HepG2 (cell line): ENCODE results near the gene CCDC50.

ENCODE experiments used
- HNRNPL ChIP-seq: fragments of 200-400 bp; formaldehyde crosslinking; IDR thresholded peaks from 2 replicates; pipeline ENCODE4 v1.6.1; 2017; ENCODE audit warnings: mild to moderate bottlenecking, low read depth, low read length
- POLR2A ChIP-seq, 2 experiments: IDR thresholded peaks; 2 replicates each; pipeline ENCODE4 v1.6.1; 2011; ENCODE audit warnings: low read depth in 2 of 2, low read length in 2 of 2, mild to moderate bottlenecking in 1 of 2, moderate library complexity in 1 of 2; ENCODE audit not compliant: insufficient read depth in 1 of 2
- PRPF4 ChIP-seq: fragments of 200-400 bp; formaldehyde crosslinking; IDR thresholded peaks from 2 replicates; pipeline ENCODE4 v1.6.1; 2016; ENCODE audit warnings: low read length, low read depth; ENCODE audit not compliant: poor library complexity, severe bottlenecking
- RAD21 ChIP-seq: fragments of 450-650 bp; formaldehyde crosslinking; IDR thresholded peaks from 2 replicates; pipeline ENCODE4 v1.5.0; 2020; ENCODE audit warnings: mild to moderate bottlenecking
- RXRA ChIP-seq: sonication (generic); formaldehyde crosslinking; IDR thresholded peaks from 2 replicates; pipeline ENCODE4 v1.5.1; 2020; ENCODE audit warnings: missing genetic modification reagents
- STAG1 ChIP-seq: sonication (generic); formaldehyde crosslinking; IDR thresholded peaks from 2 replicates; pipeline ENCODE4 v1.4.0; 2020; ENCODE audit warnings: missing genetic modification reagents
- TF ChIP-seq, protein P1 (sequence below): sonication (generic); formaldehyde crosslinking; IDR thresholded peaks from 2 replicates; pipeline ENCODE4 v1.5.0; 2020; ENCODE audit warnings: mild to moderate bottlenecking, missing genetic modification reagents, moderate library complexity
- TF ChIP-seq, protein P2 (sequence below): sonication (generic); formaldehyde crosslinking; IDR thresholded peaks from 2 replicates; pipeline ENCODE4 v1.8.0; 2022; ENCODE audit warnings: mild to moderate bottlenecking, missing genetic modification reagents, borderline replicate concordance
- TF ChIP-seq, protein P3 (sequence below): sonication (generic); formaldehyde crosslinking; IDR thresholded peaks from 2 replicates; pipeline ENCODE4 v1.5.0; 2020; ENCODE audit warnings: missing genetic modification reagents

DNA sequence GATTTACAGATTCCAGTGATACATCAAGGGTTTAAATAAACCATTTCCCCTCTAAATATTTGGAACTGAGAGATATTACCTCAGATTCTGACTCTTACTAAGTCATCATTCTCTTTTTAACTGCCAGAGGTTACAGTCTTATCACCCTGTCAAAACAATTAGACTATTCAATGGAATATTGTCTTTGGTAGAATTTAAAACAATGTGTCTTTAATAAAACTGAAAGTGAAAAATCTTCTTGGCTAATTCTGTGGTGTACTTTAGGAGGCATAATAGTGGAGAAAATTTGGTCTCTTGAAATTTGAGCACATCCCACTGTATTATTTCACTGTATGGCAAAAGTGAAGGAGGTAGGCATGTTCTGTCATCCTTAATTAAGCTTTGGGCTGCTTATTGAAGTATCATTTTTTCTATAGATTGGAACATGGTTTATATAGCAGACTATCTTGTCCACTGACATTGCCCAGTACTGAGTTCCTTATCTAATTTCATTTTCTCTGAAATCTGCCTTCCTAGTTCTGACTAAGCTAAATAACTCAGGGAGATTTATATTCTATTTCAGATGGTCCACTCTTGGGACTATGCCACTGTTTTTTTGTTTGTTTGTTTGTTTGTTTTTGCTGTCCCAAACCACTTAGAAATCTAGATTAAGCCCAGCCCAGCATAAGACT is 49.1 kb downstream of the CCDC50 start:
- TF ChIP-seq RAD21 (CRISPR knock-in tag) (no peak), STAG1 (CRISPR knock-in tag) (no peak), POLR2A (IDR thresholded peaks at IDR 0.05; ENCODE audit: insufficient read depth in 1 of 2, low read depth in 2 of 2, low read length in 2 of 2) (no peak), PRPF4 (no peak), HNRNPL (no peak), RXRA (CRISPR knock-in tag) (no peak)
- TF ChIP-seq, protein P1, sequence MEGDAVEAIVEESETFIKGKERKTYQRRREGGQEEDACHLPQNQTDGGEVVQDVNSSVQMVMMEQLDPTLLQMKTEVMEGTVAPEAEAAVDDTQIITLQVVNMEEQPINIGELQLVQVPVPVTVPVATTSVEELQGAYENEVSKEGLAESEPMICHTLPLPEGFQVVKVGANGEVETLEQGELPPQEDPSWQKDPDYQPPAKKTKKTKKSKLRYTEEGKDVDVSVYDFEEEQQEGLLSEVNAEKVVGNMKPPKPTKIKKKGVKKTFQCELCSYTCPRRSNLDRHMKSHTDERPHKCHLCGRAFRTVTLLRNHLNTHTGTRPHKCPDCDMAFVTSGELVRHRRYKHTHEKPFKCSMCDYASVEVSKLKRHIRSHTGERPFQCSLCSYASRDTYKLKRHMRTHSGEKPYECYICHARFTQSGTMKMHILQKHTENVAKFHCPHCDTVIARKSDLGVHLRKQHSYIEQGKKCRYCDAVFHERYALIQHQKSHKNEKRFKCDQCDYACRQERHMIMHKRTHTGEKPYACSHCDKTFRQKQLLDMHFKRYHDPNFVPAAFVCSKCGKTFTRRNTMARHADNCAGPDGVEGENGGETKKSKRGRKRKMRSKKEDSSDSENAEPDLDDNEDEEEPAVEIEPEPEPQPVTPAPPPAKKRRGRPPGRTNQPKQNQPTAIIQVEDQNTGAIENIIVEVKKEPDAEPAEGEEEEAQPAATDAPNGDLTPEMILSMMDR (CRISPR knock-in tag), result no peak
- TF ChIP-seq, protein P2, sequence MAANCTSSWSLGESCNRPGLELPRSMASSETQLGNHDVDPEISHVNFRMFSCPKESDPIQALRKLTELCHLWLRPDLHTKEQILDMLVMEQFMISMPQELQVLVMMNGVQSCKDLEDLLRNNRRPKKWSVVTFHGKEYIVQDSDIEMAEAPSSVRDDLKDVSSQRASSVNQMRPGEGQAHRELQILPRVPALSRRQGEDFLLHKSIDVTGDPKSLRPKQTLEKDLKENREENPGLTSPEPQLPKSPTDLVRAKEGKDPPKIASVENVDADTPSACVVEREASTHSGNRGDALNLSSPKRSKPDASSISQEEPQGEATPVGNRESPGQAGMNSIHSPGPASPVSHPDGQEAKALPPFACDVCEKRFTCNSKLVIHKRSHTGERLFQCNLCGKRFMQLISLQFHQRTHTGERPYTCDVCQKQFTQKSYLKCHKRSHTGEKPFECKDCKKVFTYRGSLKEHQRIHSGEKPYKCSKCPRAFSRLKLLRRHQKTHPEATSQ (CRISPR knock-in tag), result no peak
- TF ChIP-seq, protein P3, sequence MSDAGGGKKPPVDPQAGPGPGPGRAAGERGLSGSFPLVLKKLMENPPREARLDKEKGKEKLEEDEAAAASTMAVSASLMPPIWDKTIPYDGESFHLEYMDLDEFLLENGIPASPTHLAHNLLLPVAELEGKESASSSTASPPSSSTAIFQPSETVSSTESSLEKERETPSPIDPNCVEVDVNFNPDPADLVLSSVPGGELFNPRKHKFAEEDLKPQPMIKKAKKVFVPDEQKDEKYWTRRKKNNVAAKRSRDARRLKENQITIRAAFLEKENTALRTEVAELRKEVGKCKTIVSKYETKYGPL (CRISPR knock-in tag), result no peak
